Erythroblast (primary cell): ENCODE data around the gene AMMECR1L.
"Not testable (repeated sequence)": the region's sequence is repeated elsewhere in the genome, so short reads cannot be mapped to it uniquely, and the experiment has no call there.

Experiments
- DNase-seq, 2 experiments: peaks; one replicate each; lab custom pipeline; 2025; lab: John Stamatoyannopoulos, UW
- GATA1 ChIP-seq: IDR thresholded peaks from 2 replicates; pipeline ENCODE4 v1.6.1; 2011; ENCODE audit warnings: low read depth, mild to moderate bottlenecking, control low read depth, low read length, moderate library complexity
- POLR2A ChIP-seq: IDR thresholded peaks from 2 replicates; pipeline ENCODE4 v1.6.1; 2011; ENCODE audit warnings: mild to moderate bottlenecking, low read length

Gene AMMECR1L

GRCh38 chr2:127901339-127902056 lies 15.7 kb upstream of the AMMECR1L start:
- TF ChIP-seq GATA1 (no peak), POLR2A (no peak)
- no peak for DNase-seq

- TF ChIP-seq GATA1 (no peak), POLR2A (no peak)
- DNase-seq: no peak
Observed at GRCh38 chr2:127897531-127898211, 11.9 kb upstream of the AMMECR1L start.

- no peak for TF ChIP-seq POLR2A
- no peak for TF ChIP-seq GATA1
- DNase-seq: no peak
Observed at GRCh38 chr2:127893494-127893893, 7.7 kb upstream of the AMMECR1L start.

- TF ChIP-seq GATA1: no peak
- no peak for TF ChIP-seq POLR2A
Observed at GRCh38 chr2:127893033-127893432, 7.3 kb upstream of the AMMECR1L start.

GRCh38 chr2:127891811-127892210 lies 6.1 kb upstream of the AMMECR1L start:
- no peak for TF ChIP-seq GATA1
- no peak for TF ChIP-seq POLR2A
- no peak for DNase-seq

More at GRCh38 chr2:127893033-127893432, 7.3 kb upstream of the AMMECR1L start:
- DNase-seq: no peak

- DNase-seq: not testable (repeated sequence)
Observed at GRCh38 chr2:127890756-127891155, 5.0 kb upstream of the AMMECR1L start.

GRCh38 chr2:127888772-127889171 lies 3.0 kb upstream of the AMMECR1L start:
- no peak for DNase-seq
- no peak for TF ChIP-seq POLR2A
- no peak for TF ChIP-seq GATA1

- no peak for TF ChIP-seq GATA1
- no peak for TF ChIP-seq POLR2A
- DNase-seq: no peak
Observed at GRCh38 chr2:127887776-127888130, 2.0 kb upstream of the AMMECR1L start.

- TF ChIP-seq GATA1: no peak
- TF ChIP-seq POLR2A: no peak
- peak; percentile 54 to 69 for DNase-seq
Observed at GRCh38 chr2:127887082-127887775, 1.5 kb upstream of the AMMECR1L start.

- not testable (repeated sequence) for DNase-seq
Observed at GRCh38 chr2:127886593-127886935, 808 bp upstream of the AMMECR1L start.

GRCh38 chr2:127884861-127885740 lies 655 bp downstream of the AMMECR1L start:
- peak; percentile 48 to 67 for DNase-seq

GRCh38 chr2:127884436-127884835 lies 1.3 kb downstream of the AMMECR1L start:
- no peak for DNase-seq
- TF ChIP-seq POLR2A (no peak), GATA1 (no peak)

GRCh38 chr2:127879899-127880298 lies 5.9 kb downstream of the AMMECR1L start:
- TF ChIP-seq GATA1 (no peak), POLR2A (no peak)
- DNase-seq: no peak

GRCh38 chr2:127877626-127878025 lies 8.1 kb downstream of the AMMECR1L start:
- DNase-seq: no peak

More at GRCh38 chr2:127877626-127878025, 8.1 kb downstream of the AMMECR1L start:
- TF ChIP-seq GATA1: no peak
- TF ChIP-seq POLR2A: no peak
